Activated CD4-positive, alpha-beta T cell treated with anti-CD3 and anti-CD28 coated beads, Interleukin-2, Interleukin-6, amounts not matched to agents 100 ng/mL and 50 ng/mL, durations not matched to agents 16 hours and 8 hours (primary cell): ENCODE measurements around the gene FOXB2.
A peak's percentile ranks its signal among the peaks of the same experiment; 100 is the strongest.
"Not testable (repeated sequence)": the region's sequence is repeated elsewhere in the genome, so short reads cannot be mapped to it uniquely, and the experiment has no call there.

Experiments
- DNase-seq: peaks from one replicate; pipeline ENCODE4 v3.0.0-alpha.2; 2020

The FOXB2 gene

GRCh38 chr9:77019236-77019925 lies at the start of gene FOXB2:
FOXB2 (plus strand) TSS chr9:77019655; CDS start chr9:77019655, 0 bp downstream.
- DNase-seq, result no peak

- no peak for DNase-seq
Observed at GRCh38 chr9:76969716-76970115, 49.7 kb upstream of the FOXB2 start.

- DNase-seq, result not testable (repeated sequence)
Observed at GRCh38 chr9:76978831-76979230, 40.6 kb upstream of the FOXB2 start.

- no peak for DNase-seq
Observed at GRCh38 chr9:76980566-76980965, 38.9 kb upstream of the FOXB2 start.

DNA sequence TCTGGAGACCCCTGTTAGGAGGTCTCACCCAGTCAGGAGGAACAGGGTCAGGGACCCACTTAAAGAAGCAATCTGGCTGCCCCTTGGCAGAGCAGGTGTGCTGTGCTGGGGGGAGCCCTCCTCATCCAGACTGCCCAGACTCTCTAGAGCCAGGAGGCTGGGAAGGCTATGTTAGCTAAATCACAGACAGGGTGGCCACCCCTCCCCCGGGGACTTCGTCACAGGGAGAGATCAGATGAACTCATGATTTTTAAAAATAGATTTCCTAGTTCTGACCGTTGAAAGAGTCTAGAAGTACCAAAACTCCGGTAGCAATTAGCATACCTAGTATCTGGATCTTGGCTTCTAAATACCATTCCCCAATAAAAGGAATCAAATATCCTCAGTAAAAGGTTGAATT lies 35.0 kb upstream of the FOXB2 start:
- no peak for DNase-seq

DNA sequence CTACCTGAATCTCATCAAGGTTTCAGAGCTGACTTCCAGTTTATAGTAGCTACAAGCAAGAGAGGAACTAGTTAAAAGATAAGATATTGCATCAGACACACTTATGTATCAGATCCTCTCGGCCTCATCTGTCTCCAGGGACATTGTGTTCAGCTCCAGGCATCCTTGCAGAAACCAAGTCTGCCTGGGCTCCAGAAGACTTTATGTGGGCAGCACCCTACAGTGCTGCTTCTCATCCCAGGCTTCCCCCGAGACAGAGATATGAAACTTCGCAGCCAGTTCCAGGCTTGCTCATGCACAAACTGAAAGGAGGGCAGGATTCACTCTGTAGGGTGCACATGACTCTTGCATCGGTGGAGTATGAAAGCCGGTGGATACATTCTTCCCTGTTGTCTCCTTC lies 33.9 kb upstream of the FOXB2 start:
- no peak for DNase-seq

GRCh38 chr9:76987594-76988200 lies 31.8 kb upstream of the FOXB2 start:
- DNase-seq, result peak; percentile 37

DNA sequence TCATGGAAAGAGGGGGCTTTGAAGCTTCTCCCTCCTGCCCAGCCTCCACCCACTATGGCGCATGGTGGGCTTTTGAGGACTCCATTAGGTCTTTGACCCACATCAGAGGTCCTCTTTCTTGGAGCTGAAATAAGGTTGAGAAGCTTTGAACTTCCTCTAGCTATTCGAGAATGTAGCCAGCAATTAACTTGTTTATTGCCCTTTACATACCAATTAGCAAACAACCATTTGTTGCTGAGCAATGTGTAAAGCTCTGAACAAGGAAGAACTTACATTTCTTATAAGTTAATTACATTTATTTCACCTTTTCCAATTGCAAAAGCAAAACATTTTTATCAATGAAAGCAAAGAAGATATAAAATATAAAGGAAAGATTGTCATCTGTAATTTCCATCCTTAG lies 30.5 kb upstream of the FOXB2 start:
- no peak for DNase-seq

DNA sequence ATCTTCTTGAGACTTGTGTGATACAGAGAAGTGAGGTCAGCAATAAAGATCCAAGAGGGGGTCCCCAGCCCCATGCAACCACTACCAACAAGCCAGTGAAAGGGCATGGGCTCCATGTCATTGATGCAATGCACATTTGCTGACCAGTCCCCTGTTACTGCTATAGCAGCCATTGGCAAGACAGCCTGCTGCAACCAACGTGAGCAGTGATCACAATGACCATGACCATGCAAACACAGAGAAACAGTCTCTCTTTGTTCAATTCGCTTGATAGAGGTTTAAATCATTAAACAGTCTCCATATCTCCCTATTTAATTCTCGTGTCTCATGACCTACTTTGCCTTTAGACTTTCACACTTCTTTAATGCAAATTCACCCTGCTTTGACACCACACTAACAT lies 30.0 kb upstream of the FOXB2 start:
- DNase-seq, result no peak

DNA sequence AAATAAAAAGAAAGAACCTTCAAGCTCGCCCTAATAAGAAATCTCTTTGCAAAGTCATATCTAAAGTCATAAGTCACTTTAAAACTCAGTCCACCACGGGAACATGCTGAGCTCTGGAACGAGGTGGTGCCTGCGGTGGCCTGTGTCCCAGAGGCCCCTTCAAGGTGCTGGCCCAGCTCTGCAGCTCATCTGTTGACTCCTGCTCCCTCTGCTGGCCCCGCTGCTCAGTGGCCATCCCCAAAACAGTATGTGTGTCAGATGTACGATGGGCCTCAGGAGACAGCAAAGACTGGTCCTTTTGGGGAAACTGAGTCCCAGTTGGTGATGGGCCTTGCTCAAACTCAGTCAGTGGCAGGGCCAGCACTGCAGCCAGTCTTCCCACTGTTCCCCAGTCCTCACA lies 22.8 kb upstream of the FOXB2 start:
- no peak for DNase-seq

- no peak for DNase-seq
Observed at GRCh38 chr9:76999261-76999660, 20.2 kb upstream of the FOXB2 start.

- DNase-seq, result no peak
Observed at GRCh38 chr9:77000330-77000729, 19.1 kb upstream of the FOXB2 start.

GRCh38 chr9:77003366-77003765 lies 16.1 kb upstream of the FOXB2 start:
- DNase-seq, result no peak

GRCh38 chr9:77005216-77005615 lies 14.2 kb upstream of the FOXB2 start:
- DNase-seq, result no peak

DNA sequence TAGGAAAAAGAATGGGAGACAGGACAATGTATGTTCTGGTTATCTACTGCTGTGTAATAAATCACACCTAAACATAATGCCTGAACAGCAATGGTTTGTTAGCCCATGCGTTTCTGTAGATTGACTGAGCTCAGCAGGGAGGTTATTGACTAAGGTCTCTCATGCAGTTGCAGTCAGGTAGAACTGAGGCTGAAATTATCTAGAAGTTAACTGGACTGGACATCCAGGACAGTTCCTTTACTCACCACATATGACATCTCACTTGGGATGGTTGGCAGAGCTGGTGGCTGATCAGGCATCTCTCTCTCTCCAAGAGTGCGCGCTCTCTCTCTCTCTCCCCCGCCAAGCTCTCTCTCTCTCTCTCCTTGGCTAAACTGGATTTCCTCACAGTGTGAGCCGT lies 8.9 kb upstream of the FOXB2 start:
- no peak for DNase-seq

GRCh38 chr9:77011973-77012821 lies 7.3 kb upstream of the FOXB2 start:
- peak; percentile 78 for DNase-seq

GRCh38 chr9:77013206-77013931 lies 6.1 kb upstream of the FOXB2 start:
- no peak for DNase-seq

- DNase-seq, result no peak
Observed at GRCh38 chr9:77013932-77014596, 5.4 kb upstream of the FOXB2 start.

- no peak for DNase-seq
Observed at GRCh38 chr9:77014597-77015263, 4.7 kb upstream of the FOXB2 start.

DNA sequence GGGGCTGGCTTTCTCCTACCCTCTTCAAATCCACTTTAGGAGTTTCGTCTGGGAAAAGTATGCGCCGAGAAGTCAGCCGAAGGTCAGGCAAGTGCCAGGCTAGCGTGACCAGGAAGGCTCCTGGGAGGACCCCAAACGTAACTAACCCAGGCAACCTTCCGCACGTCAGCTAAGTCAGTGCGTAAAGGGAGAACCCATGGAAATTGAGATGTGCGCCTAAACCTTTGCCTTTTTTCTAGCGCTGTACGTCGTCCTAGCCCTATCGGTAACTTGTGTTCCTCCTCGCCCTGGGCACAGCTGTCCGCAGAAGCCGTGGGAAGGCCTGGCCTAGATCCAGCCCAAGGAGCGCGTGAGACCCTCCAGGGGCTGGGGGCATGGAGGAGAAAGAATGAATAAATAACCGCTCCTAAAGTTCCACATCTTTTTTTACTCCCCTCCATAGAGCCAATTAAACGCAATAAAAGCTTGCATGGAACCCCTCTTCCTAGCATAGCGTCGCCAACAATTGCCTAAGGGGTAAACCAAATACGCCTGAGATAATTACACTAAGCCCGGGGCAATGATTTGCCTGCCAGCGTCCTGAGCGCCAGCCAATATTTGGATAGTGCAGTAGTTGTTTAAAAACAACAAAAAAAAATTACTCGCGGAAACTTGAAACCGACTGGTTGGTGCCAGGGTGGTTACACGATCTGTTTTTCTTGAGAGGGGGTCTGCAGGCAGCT lies 4.0 kb upstream of the FOXB2 start:
- DNase-seq, result no peak

DNA sequence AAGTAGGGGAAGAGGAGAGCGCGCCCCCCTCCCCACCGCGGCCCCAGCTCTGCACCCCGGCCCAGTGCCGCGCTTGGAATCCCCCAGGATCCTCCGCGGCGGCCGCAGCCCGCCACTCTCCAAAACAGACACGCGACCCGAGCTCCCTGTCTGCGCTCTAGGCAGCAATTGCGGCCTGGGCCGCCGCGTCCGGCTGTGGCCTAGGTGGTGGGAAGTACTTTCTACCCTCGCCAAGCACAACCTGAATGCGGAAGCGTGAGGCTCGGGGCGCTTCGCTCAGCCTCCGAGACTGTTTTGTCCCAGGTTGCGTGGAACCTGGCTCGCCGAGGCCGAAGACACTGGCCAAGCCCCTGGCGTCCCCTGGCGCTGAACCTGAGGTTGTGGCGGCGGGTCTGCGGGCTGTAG lies 3.3 kb upstream of the FOXB2 start:
- no peak for DNase-seq
